Measurements from ENCODE around the gene GPR162. TPM values are rescaled to one million over a fixed set of nuclear protein-coding genes. Genes with fewer than 3 reads are reported as not detected.
A peak's percentile ranks its signal among the peaks of the same experiment; 100 is the strongest.
"Not testable (repeated sequence)": the region's sequence is repeated elsewhere in the genome, so short reads cannot be mapped to it uniquely, and the experiment has no call there.

Gene GPR162
- total RNA-seq, 1 donor from 2014 or later = 0.76 TPM

DNA sequence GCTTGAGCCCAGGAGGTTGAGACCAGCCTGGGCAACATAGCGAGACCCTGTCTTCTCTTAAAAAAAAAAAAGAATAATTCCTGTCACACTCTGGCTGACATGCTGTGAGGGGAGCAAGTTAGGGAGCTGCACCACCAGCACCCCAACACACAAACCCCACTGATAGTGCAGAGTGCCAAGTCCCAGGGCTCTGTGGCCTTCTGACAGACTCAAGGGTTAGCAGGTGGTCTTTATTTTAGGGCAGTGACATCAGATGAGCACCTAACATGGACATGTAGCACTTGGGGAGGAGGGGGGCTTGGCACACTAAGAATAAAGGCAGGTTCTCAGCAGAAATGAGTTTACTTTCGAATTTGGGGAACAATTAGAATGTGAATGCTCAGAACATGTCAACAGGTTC lies 37.2 kb downstream of the GPR162 start:
- ATAC-seq = no peak

GRCh38 chr12:6860116-6860515 lies 38.5 kb downstream of the GPR162 start:
- ATAC-seq = no peak

- no peak for ATAC-seq
Observed at GRCh38 chr12:6860942-6861341, 39.3 kb downstream of the GPR162 start.

- no peak for ATAC-seq
Observed at GRCh38 chr12:6861391-6861790, 39.8 kb downstream of the GPR162 start.

DNA sequence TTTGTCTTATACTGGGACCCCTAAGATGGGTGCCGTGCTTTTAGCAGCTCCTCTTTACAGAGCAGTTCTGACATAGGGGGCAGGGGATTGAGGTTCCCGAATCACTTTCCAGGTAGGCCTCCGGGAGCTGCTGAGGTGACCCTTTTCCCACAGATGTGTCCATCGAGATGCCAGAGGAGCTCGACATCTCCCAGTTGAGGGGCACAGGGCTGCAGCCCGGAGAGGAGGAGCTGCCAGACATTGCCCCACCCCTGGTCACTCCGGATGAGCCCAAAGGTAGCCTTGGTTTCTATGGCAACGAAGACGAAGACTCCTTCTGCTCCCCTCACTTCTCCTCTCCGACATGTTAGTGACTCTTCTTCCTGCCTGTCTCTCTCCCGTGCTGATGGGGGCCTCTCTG lies 41.4 kb downstream of the GPR162 start:
- ATAC-seq = no peak

DNA sequence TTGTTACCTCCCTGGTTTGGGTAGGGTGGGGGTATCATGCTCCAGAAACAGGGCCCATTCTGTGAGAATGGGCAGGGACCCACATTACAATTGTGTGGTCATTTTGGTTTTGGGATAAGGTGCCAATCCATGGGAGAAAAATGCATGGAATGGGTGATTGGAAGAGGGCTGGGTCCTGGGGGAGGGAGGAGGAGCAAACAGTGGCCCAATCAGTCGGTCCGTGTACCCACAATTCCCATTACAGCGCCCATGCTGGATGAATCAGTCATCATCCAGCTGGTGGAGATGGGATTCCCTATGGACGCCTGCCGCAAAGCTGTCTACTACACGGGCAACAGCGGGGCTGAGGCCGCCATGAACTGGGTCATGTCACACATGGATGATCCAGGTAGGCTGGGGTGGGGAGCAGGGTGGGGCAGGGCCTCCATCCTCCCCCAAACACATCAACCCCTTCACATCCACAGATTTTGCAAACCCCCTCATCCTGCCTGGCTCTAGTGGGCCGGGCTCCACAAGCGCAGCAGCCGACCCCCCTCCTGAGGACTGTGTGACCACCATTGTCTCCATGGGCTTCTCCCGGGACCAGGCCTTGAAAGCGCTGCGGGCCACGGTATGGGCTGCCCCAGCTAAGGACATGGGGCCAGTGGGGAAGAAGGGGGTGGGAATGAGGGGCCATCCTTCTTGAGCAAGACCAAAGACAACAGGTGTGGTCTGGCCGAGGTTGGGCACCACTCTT lies 42.1 kb downstream of the GPR162 start:
- no peak for ATAC-seq

DNA sequence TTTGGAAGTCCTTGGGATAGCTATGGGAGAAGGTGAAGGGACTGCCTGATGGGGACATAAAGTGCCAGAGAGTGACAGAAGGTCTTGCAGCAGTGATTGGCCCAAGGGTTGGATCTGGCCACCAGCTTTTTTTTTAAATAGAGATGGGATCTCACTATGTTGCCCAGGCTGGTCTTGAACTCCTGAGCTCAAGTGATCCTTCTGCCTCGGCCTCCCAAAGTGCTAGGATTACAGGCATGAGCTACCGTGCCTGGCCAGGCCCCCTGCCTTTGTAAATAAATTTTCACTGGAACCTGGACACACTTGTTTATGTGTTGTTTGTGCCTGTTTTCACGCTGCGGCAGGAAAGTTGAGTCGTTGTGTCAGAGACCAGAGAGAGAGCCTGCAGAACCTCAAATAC lies 43.7 kb downstream of the GPR162 start:
- ATAC-seq = not testable (repeated sequence)

DNA sequence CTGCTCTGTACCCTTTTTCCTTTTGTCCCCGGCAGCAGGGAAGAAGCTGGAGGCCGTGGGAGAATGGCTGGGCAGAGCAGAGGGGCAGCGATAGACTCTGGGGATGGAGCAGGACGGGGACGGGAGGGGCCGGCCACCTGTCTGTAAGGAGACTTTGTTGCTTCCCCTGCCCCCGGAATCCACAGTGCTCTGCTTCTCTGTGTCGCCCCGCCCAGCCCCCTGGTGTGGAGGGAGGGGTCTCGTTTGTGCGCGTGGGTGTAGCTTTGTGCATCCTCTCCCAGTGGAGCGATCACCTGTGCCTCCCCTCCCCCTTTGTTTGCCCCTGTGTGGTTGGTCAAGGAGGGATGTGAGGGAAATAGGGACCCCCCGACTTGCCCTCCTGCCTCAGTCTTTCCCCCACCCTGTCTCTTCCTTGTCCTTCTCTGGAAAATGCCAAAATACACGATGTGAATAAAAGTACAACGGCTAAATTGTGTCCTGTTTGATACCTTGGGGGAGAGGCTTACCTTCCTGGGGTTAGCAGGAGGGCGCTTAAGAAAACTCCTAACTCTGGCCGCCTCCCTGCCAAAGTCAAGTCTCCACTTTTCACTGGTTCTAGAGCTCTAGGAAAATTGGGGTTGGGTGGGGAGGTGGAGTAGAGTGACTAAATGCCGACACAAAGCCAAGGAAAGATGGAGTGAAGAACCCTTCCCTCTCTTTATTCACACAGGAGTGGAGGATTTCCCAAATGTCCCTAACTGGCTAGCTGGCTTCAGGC lies 44.7 kb downstream of the GPR162 start:
- no peak for ATAC-seq

DNA sequence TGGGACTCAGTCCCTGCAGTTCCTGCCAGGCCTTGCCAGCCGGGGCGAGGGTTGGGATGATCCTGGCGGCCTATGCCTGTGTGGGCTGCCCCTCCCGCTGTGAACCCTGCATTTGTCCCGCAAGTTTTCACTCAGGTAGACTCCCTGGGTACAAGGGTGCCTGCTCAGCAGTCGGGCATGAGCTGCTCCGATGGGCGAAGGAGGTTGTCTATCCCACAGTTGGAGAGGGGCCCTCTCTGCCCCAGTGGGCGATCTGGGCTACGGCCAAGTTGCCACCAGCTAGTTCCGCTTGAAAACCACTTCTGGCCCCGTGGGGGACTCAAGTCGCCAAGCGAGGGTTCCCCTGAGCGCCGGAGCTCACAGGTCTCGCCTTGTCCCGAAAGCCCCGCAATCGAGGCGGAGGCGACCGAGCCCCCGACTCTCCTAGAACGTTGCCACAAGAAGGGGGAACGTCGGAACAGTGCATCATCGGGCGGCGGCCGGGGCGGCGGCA lies 45.3 kb downstream of the GPR162 start:
- peak; percentile 3 for ATAC-seq

- ATAC-seq = peak; percentile 80
Observed at GRCh38 chr12:6867413-6868210, 46.0 kb downstream of the GPR162 start, which contains the start of gene TPI1. TPI1 (plus strand) TSS chr12:6867531; CDS start chr12:6867567, 36 bp downstream.

- peak; percentile 1 for ATAC-seq
Observed at GRCh38 chr12:6868211-6869048, 46.8 kb downstream of the GPR162 start.

DNA sequence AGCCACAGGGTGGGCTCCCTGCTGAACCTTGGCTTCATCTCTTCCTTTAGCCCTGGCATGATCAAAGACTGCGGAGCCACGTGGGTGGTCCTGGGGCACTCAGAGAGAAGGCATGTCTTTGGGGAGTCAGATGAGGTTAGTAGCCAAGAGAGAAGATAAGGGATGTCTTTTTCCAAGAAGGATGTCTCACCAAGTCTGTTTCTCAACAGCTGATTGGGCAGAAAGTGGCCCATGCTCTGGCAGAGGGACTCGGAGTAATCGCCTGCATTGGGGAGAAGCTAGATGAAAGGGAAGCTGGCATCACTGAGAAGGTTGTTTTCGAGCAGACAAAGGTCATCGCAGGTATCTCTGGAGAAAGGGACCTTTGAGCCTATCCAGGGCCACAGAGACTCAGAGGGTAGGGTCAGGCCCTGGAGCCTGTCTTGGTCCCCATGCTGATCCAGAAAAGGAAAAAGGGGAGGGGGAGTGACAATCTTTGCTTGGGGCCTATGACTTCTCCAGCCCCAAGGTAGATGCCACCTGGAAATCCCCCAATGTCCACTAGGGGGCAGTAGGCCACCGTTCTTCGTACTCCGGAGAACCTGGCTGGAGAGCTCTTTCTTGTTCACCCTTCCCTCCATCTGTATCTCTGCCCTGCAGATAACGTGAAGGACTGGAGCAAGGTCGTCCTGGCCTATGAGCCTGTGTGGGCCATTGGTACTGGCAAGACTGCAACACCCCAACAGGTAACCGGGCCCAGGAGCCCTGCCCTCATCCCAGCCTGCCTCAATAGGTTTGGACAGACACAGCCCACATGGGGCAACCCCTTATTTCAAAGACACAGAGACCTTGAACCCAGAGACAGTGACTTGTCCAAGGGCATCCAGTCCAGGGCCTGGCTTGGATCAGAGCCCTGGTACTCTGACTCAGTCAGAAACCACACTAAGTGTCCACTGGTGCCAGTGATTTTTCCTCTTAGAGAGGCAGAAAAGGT lies 47.7 kb downstream of the GPR162 start:
- ATAC-seq = no peak

DNA sequence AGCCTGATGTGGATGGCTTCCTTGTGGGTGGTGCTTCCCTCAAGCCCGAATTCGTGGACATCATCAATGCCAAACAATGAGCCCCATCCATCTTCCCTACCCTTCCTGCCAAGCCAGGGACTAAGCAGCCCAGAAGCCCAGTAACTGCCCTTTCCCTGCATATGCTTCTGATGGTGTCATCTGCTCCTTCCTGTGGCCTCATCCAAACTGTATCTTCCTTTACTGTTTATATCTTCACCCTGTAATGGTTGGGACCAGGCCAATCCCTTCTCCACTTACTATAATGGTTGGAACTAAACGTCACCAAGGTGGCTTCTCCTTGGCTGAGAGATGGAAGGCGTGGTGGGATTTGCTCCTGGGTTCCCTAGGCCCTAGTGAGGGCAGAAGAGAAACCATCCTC lies 48.7 kb downstream of the GPR162 start:
- ATAC-seq = not testable (repeated sequence)

- peak; percentile 53 for ATAC-seq
Observed at GRCh38 chr12:6871052-6871957, 49.7 kb downstream of the GPR162 start.

DNA sequence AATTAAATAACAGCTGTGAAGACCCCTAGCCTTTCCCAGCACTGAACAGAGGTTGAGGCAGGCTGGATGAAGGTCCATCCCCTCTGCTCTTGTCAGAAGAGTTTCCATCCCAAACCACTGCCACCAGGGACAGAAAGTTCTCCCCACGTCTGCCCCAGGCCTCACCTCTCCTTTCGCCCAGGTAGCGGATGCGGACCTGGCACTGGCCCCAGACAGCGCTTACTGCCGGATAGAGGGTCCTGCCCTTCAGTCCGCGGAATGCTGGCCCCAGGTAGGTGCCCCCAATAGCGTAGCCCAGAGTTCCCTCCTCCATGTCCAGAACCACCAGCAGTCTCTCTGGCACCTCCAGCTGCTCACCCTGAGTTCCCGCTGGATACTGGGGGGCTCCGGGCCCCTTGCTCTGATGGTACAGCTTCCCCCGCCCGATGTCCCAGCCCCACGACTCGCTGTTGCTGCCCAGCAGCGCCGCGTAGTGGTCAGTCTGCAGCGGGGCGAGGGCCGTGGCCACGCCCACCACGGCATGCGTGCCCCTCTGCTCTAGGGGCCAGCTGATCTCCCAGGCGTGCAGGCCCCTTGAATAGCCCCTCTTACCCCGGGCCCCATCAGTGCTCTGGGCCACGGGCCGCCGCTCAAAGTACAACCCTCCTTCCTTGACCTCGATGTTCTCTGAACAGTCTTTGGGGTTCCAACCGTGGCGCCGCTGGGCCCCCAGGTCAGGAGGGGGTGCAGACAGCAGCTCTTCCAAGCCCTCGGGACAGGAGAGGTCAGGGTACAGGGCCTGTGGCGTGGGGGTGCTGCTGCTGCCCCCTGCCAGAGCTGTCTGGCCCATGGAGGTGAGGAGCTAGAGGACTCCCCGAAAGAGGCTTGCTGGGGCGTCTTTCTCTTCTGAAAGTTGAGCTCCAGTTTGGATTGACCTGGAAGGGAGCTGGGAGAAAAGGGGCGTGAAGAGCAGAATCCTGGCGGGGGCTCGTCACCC lies 50.7 kb downstream of the GPR162 start:
- peak; percentile 60 for ATAC-seq

DNA sequence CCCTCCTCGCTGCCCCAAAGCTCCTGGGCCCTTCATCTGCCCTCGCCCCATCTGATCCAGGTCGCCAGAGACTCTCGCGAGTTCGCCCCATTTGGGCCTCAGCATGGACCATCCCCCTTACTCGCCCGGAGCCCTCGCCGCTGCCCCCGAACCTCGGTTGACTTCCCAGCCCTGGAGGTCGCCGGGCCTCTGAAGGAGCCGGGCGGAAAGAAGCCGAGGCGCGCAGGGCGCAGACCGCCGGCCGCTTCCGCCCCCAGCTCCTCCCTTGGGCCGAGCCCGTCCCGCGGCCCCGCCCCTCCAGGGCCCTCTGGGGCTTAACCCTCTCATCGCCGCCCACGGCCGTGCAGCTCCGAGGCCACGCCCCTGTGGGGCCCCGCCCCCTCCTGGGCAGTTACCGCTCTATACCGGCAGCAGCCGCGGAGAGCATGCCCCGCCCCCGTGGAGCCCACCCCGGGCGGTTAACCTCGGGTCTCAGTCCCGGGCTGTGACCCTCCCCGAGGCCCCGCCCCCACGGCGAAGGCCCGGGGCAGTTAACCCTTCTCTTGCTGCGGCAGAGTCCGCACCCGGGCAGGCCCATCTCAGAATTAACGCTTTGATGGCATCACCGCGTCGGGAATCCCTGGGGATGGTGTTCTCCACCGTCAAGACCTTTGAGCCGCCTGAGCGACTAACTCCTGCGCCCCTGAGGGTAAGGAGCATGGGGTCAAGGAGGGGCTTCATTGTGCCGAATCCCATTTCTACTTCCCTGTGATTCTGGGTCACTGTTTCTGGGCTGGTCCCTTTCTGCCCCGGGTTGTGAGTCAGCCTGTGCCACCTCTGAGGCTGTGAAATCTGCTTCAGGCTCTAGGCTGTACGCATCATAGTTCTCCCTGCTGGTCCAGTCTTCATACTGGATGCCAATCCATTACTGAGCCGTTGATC lies 51.7 kb downstream of the GPR162 start, which contains the start of gene SPSB2:
TSS of gene SPSB2 (minus strand) at position 210 of the 921 bp plus-strand sequence. CDS start 402 bp downstream, outside the sequence.
- ATAC-seq = peak; percentile 90

- ATAC-seq = not testable (repeated sequence)
Observed at GRCh38 chr12:6874015-6874368, 52.4 kb downstream of the GPR162 start.
